ENCODE measurements around the gene RFTN1. TPM values are rescaled to one million over a fixed set of nuclear protein-coding genes. Genes with fewer than 3 reads are reported as not detected.

RFTN1 gene
- total and polyA plus RNA-seq, 10 of the 15 experiments (the other 5 are each of a cell fraction or from before 2014, with no cell fraction given): 20.6 to 213 (median 147) TPM

- ChIA-PET SMC1A (ENCODE audit: uncharacterized antibody, unreplicated experiment) (interaction anchor here (0.6 to 3.8 kb wide), 10 partner anchors 8 to 1044 kb away, joined by 3 to 23 read pairs (median 4); no protein-coding TSS in a partner anchor), RAD21 (ENCODE audit: unreplicated experiment) (interaction anchor here (0.7 to 2.2 kb wide), 9 partner anchors 14 to 89 kb away, joined by 3 to 8 read pairs (median 4); no protein-coding TSS in a partner anchor), POLR2A (interaction anchor here (0.6 to 3.4 kb wide), 7 partner anchors 9 to 90 kb away, joined by 3 to 14 read pairs (median 3); no protein-coding TSS in a partner anchor), CTCF (interaction anchor here (0.6 to 1.1 kb wide), 5 partner anchors 13 to 1002 kb away, joined by 3 to 4 read pairs (median 3); no protein-coding TSS in a partner anchor)
- Histone ChIP-seq H3K27ac (ENCODE audit: control insufficient read depth, insufficient read depth) (peak overlapping the region; percentile 53), H3K4me3 (no peak overlapping the region), H3K4me1 (ENCODE audit: control insufficient read depth, insufficient read depth, low read length) (peaks cover 28% of the 10 kb centered on the region), H2AFZ (ENCODE audit: control insufficient read depth, low read depth, low read length) (no peak overlapping the region), H3K4me2 (ENCODE audit: control insufficient read depth, insufficient read depth) (peak overlapping the region; percentile 67), H3K9ac (ENCODE audit: control insufficient read depth, insufficient read depth, low read length) (peak overlapping the region; percentile 32; the same call in 1 of the 2 replicates), H3K79me2 (ENCODE audit: control insufficient read depth, insufficient read depth, low read length) (peaks cover 60% of the 10 kb centered on the region), H3K36me3 (ENCODE audit: control insufficient read depth in 2 of 2, insufficient read depth in 2 of 2, low read length in 1 of 2) (peaks cover 20 to 24% of the 10 kb centered on the region in 2 experiments), H3K27me3 (replicated peaks in 1 of 2; ENCODE audit: control insufficient read depth in 2 of 2, insufficient read depth in 2 of 2, low read length in 1 of 2) (no peaks in the 10 kb centered on the region), H4K20me1 (ENCODE audit: control insufficient read depth, insufficient read depth) (no peaks in the 10 kb centered on the region), H3K9me3 (replicated peaks; ENCODE audit: control insufficient read depth, insufficient read depth, low read length) (peaks cover 11% of the 10 kb centered on the region)
- 52% methylated on average over 10 of the region's 10 CpGs for WGBS (ENCODE audit: insufficient coverage, insufficient replicate concordance, low lambda C conversion rate, missing lambda C conversion rate)
- intact Hi-C loops (cut with micrococcal nuclease; ENCODE audit: unreplicated experiment) (loop anchor here (2.0 kb wide), 1 partner anchor 36 kb away; no protein-coding TSS in a partner anchor), in situ Hi-C loops (cut with MboI) (no loop called here)
- no peak for DNase-seq (ENCODE audit: low read depth, low spot score)
- ATAC-seq: peak; percentile 46
- no TSS peak for BruUV-seq (replicated peaks)
- no peak for FAIRE-seq
- TF ChIP-seq ZBTB40 (IDR thresholded peaks at IDR 0.05; ENCODE audit: borderline replicate concordance) (peak; percentile 26; the same call in 1 of the 2 replicates), GABPA (IDR thresholded peaks at IDR 0.05; ENCODE audit: low read depth) (no peak)
These were observed 45.0 kb downstream of the RFTN1 start for GRCh38 chr3:16468336-16469098.
